OCI-LY1 (cell line): ENCODE data around the gene DOCK4.

Experiments
- H2AFZ ChIP-seq: fragments of 200-600 bp; sonication (generic), shearing (Covaris generic); 2 replicates; pipeline ENCODE4 v1.6.0; 2014; ENCODE audit warnings: antibody characterized with exemption, mild to moderate bottlenecking, low read length
- H3F3A ChIP-seq: fragments of 200-600 bp; sonication (generic), shearing (Covaris generic); 2 replicates; pipeline ENCODE4 v1.6.0; 2014; ENCODE audit warnings: mild to moderate bottlenecking, antibody characterized with exemption, low read length, moderate library complexity; ENCODE audit not compliant: insufficient read depth
- H3K27ac ChIP-seq: fragments of 200-600 bp; sonication (generic); 2 replicates; pipeline ENCODE4 v1.5.1; 2014; ENCODE audit warnings: low read length, mixed run types, mild to moderate bottlenecking, low read depth; ENCODE audit not compliant: poor library complexity, severe bottlenecking
- H3K27me3 ChIP-seq: fragments of 200-600 bp; sonication (generic); 2 replicates; pipeline ENCODE4 v1.6.0; 2014; ENCODE audit warnings: antibody characterized with exemption, mild to moderate bottlenecking, low read length, moderate library complexity; ENCODE audit not compliant: insufficient read depth
- H3K36me3 ChIP-seq: fragments of 200-600 bp; sonication (generic); 2 replicates; pipeline ENCODE4 v1.6.1; 2014; ENCODE audit warnings: mild to moderate bottlenecking, antibody characterized with exemption, low read length, moderate library complexity, mixed read lengths; ENCODE audit not compliant: insufficient read depth
- H3K4me1 ChIP-seq: fragments of 200-600 bp; sonication (generic); 2 replicates; pipeline ENCODE4 v1.5.1; 2014; ENCODE audit warnings: mild to moderate bottlenecking, low read length, moderate library complexity; ENCODE audit not compliant: insufficient read depth, severe bottlenecking
- H3K4me2 ChIP-seq: fragments of 200-600 bp; sonication (generic), shearing (Covaris generic); 2 replicates; pipeline ENCODE4 v1.6.1; 2014; ENCODE audit warnings: low read length
- H3K4me3 ChIP-seq: fragments of 200-600 bp; sonication (generic); 2 replicates; pipeline ENCODE4 v1.5.1; 2014; ENCODE audit warnings: low read length, low read depth, mild to moderate bottlenecking, mixed read lengths; ENCODE audit not compliant: poor library complexity, severe bottlenecking
- H3K79me2 ChIP-seq: fragments of 200-600 bp; shearing (Covaris generic); 2 replicates; pipeline ENCODE4 v1.6.1; 2016; ENCODE audit warnings: mixed run types, low read length, mixed read lengths; ENCODE audit not compliant: insufficient read depth
- H3K9ac ChIP-seq: fragments of 200-600 bp; sonication (generic), shearing (Covaris generic); 2 replicates; pipeline ENCODE4 v1.6.1; 2014; ENCODE audit warnings: mild to moderate bottlenecking, low read length, mixed read lengths
- H3K9me2 ChIP-seq: fragments of 200-600 bp; sonication (generic), shearing (Covaris generic); 2 replicates; pipeline ENCODE4 v1.6.1; 2014; ENCODE audit warnings: low read depth, mild to moderate bottlenecking, low read length, mixed read lengths
- H3K9me3 ChIP-seq: fragments of 200-600 bp; shearing (Covaris generic); 2 replicates; pipeline ENCODE4 v1.6.1; 2014; ENCODE audit warnings: low read length, mixed read lengths
- H4K20me1 ChIP-seq: fragments of 200-600 bp; sonication (generic), shearing (Covaris generic); 2 replicates; pipeline ENCODE4 v1.6.0; 2016; ENCODE audit warnings: mild to moderate bottlenecking, low read length; ENCODE audit not compliant: insufficient read depth
- EZH2 ChIP-seq: fragments of 200-600 bp; sonication (generic), shearing (Covaris generic); IDR thresholded peaks from 2 replicates; pipeline ENCODE4 v1.8.0; 2017; ENCODE audit warnings: borderline replicate concordance, mixed run types, mild to moderate bottlenecking, antibody characterized with exemption, low read length, moderate library complexity, mixed read lengths
- TF ChIP-seq, protein P1 (sequence below): fragments of 200-600 bp; sonication (generic), shearing (Covaris generic); IDR thresholded peaks from 2 replicates; pipeline ENCODE4 v1.5.1; 2017; ENCODE audit warnings: mild to moderate bottlenecking, antibody characterized with exemption, low read length, moderate library complexity, mixed read lengths

DOCK4 gene

DNA sequence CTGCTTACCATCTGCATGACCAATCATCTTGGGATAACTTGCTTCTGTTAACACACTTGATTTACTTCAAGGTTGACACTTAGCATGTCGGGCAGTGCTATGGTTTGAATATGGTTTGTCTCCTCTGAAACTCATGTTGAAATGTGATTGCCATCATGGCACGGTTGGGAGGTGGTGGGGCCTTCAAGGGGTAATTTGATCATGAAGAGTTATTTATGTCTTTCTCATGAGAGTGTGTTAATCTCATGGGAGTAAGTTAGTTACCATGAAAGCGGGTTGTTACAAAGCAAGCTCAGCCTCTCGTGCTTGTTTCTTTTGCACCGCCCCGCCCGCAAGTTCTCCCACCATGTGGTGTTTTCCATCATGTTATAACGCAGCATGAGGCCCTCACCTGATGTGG, 163.6 kb downstream of the DOCK4 start:
- Histone ChIP-seq H3F3A (no peaks in the 10 kb centered on the region), H4K20me1 (no peaks in the 10 kb centered on the region), H3K4me2 (no peak overlapping the region), H3K9me3 (0 out of 2 replicates have a peak, but pooled peaks cover 2% of the 10 kb centered on the region), H3K27me3 (no peaks in the 10 kb centered on the region), H3K9me2 (no peaks in the 10 kb centered on the region), H3K36me3 (no peaks in the 10 kb centered on the region), H3K4me3 (no peak overlapping the region), H2AFZ (no peak overlapping the region), H3K27ac (no peak overlapping the region), H3K4me1 (no peaks in the 10 kb centered on the region), H3K79me2 (no peaks in the 10 kb centered on the region), H3K9ac (no peak overlapping the region)
- TF ChIP-seq EZH2, result no peak

DNA sequence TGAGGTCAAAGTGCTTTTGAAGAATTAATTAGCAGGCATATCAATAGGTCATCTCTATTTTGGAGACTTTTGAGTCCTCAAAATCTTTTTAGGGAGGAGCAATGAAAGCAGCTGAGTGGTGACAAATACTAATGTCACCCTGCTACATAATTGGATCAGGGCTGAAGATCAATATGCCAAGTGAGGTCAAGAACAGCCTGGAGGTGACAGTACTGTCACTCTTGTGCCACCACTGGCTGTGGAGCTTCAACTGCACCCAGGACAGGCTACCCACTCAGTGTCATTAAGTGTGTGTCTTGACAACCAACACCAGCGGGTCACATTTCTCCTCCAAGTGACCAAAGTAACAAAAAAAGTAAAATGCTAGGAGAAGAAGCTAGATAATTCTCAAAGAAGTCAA, 167.8 kb downstream of the DOCK4 start:
- Histone ChIP-seq H3K9me3 (no peaks in the 10 kb centered on the region), H3K4me1 (no peaks in the 10 kb centered on the region), H3K27ac (no peak overlapping the region), H3K9ac (no peak overlapping the region), H3K27me3 (no peaks in the 10 kb centered on the region), H3F3A (no peaks in the 10 kb centered on the region), H4K20me1 (no peaks in the 10 kb centered on the region), H3K4me2 (no peak overlapping the region), H3K9me2 (no peaks in the 10 kb centered on the region), H3K4me3 (no peak overlapping the region), H3K36me3 (no peaks in the 10 kb centered on the region), H2AFZ (no peak overlapping the region), H3K79me2 (no peaks in the 10 kb centered on the region)
- TF ChIP-seq, protein P1, sequence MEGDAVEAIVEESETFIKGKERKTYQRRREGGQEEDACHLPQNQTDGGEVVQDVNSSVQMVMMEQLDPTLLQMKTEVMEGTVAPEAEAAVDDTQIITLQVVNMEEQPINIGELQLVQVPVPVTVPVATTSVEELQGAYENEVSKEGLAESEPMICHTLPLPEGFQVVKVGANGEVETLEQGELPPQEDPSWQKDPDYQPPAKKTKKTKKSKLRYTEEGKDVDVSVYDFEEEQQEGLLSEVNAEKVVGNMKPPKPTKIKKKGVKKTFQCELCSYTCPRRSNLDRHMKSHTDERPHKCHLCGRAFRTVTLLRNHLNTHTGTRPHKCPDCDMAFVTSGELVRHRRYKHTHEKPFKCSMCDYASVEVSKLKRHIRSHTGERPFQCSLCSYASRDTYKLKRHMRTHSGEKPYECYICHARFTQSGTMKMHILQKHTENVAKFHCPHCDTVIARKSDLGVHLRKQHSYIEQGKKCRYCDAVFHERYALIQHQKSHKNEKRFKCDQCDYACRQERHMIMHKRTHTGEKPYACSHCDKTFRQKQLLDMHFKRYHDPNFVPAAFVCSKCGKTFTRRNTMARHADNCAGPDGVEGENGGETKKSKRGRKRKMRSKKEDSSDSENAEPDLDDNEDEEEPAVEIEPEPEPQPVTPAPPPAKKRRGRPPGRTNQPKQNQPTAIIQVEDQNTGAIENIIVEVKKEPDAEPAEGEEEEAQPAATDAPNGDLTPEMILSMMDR, result no peak
- no peak for TF ChIP-seq EZH2

DNA sequence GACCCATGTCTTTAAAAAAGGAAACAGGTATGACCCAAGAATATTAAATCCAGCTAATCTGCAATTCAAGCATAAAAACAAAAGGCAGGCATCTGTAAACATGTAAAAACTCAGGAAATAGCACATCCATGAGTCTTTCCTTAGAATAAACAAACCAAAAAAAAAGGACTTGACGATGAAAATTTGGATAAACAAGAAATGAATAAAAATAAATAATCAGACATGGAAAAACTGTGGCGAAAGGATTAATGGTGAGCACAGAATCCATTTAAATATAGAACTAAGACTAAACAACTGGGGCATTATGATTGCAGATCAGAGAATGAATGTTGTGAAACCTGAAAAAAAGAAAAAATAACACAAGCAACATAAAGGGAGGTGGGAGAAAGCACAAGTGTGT, 170.1 kb downstream of the DOCK4 start:
- Histone ChIP-seq H3K9me2 (no peaks in the 10 kb centered on the region), H3K4me1 (no peaks in the 10 kb centered on the region), H3K27me3 (no peaks in the 10 kb centered on the region), H3K9ac (no peak overlapping the region), H3K27ac (no peak overlapping the region), H3K79me2 (no peaks in the 10 kb centered on the region), H2AFZ (no peak overlapping the region), H3K4me2 (no peak overlapping the region), H4K20me1 (no peaks in the 10 kb centered on the region), H3K9me3 (no peaks in the 10 kb centered on the region), H3K36me3 (no peaks in the 10 kb centered on the region), H3K4me3 (no peak overlapping the region), H3F3A (no peaks in the 10 kb centered on the region)
- TF ChIP-seq EZH2, result no peak
- TF ChIP-seq, protein P1, result no peak

DNA sequence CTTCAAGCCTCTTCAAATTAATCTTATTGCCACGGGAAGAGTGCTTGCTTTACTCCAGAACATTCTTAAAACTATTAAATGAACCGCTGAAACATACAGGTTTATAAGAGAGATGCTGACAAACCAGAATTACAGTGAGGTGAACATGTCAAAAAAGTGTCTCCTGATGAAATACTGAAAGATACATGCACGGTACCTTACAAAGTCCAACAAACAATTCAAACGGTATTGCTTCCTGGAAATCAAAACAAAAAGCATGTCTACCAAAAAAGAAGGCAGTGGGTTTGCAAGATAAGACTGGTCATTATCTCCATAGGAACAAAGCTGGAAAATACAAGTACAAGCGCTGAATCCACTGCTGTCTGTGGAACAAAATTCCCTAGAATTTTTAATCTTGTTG, 174.5 kb downstream of the DOCK4 start:
- Histone ChIP-seq H3K79me2 (no peaks in the 10 kb centered on the region), H3K4me2 (no peak overlapping the region), H3K36me3 (no peaks in the 10 kb centered on the region), H3K9me3 (no peaks in the 10 kb centered on the region), H3K9ac (no peak overlapping the region), H2AFZ (no peak overlapping the region), H3K4me1 (no peaks in the 10 kb centered on the region), H3K27ac (no peak overlapping the region), H3K9me2 (no peaks in the 10 kb centered on the region), H3K27me3 (no peaks in the 10 kb centered on the region; the same call in 1 of the 2 replicates), H3K4me3 (no peak overlapping the region), H4K20me1 (no peaks in the 10 kb centered on the region), H3F3A (no peaks in the 10 kb centered on the region)
- no peak for TF ChIP-seq EZH2
- TF ChIP-seq, protein P1, result no peak
